K562 (cell line): Measurements from ENCODE around the gene IGIP. TPM values are rescaled to one million over a fixed set of nuclear protein-coding genes. Genes with fewer than 3 reads are reported as not detected.

Experiments used
- CBX3 ChIP-seq, 2 experiments: IDR thresholded peaks; 1 replicate in 1 of 2; 2 replicates in 1 of 2; pipeline ENCODE4 v1.6.1; 2012; ENCODE audit warnings: inconsistent platforms in 2 of 2, low read length in 2 of 2, borderline replicate concordance in 1 of 2, control low read depth in 1 of 2
- CREB3 ChIP-seq: fragments of 450-650 bp; conservative IDR thresholded peaks from 2 replicates; pipeline ENCODE4 v1.6.1; 2016; ENCODE audit warnings: missing genetic modification characterization, low read depth, mild to moderate bottlenecking, missing compliant biosample characterization, moderate library complexity
- MAZ ChIP-seq, 2 experiments: fragments of 450-650 bp in 1 of 2; sonication (generic) in 1 of 2; formaldehyde crosslinking; IDR thresholded peaks in 1 of 2; conservative IDR thresholded peaks in 1 of 2; 2 replicates each; pipeline versions ENCODE4 v1.4.0 to v1.5.0; 2020; ENCODE audit warnings: mild to moderate bottlenecking in 1 of 2, missing genetic modification reagents in 1 of 2
- RB1 ChIP-seq: fragments of 450-650 bp; IDR thresholded peaks from 2 replicates; pipeline ENCODE4 v1.6.1; 2017; ENCODE audit warnings: low read depth, mild to moderate bottlenecking
- REST ChIP-seq, 2 experiments: fragments of 450-650 bp; formaldehyde crosslinking in 1 of 2; IDR thresholded peaks; 2 replicates each; pipeline versions ENCODE4 v1.4.0 to v1.6.1; 2014 to 2020; ENCODE audit warnings: mild to moderate bottlenecking in 2 of 2, borderline replicate concordance in 1 of 2, low read depth in 1 of 2
- ZNF239 ChIP-seq: fragments of 250-450 bp; sonication (Bioruptor Pico); IDR thresholded peaks from 2 replicates; pipeline ENCODE4 v1.4.0; 2020; ENCODE audit warnings: mild to moderate bottlenecking
- polyA plus RNA-seq, 8 experiments: library from polyadenylated mRNA; depleted of rRNA in 4 of 8; stranded (reverse) in 5 of 8; unstranded in 3 of 8; fragments of >200 nt; fragmentation: Nextera tagmentation in 2 of 8; fragmentation: Illumina TruSeq in 1 of 8; extraction: Ambion mirVana in 2 of 8; extraction: Trizol in 1 of 8; gene quantifications; 2 replicates each; pipeline versions ENCODE4 v1.2.1 to v1.2.3, GENCODE V29; 2011 to 2014; ENCODE audit warnings: inconsistent platforms in 1 of 8, missing spikeins in 1 of 8
- total RNA-seq, 7 experiments: library from RNA; depleted of rRNA in 6 of 7; stranded (reverse); fragments of >200 nt in 6 of 7; fragmentation: Illumina TruSeq in 2 of 7; extraction: Trizol in 2 of 7; gene quantifications; 2 replicates each; pipeline versions ENCODE4 v1.2.1 to v1.2.3, GENCODE V29; 2011 to 2021; ENCODE audit warnings: low replicate concordance in 1 of 7

Gene IGIP
- total and polyA plus RNA-seq, 9 of the 15 experiments (the other 6 are each of a cell fraction or from before 2014, with no cell fraction given) = 0.52 to 1.6 (median 1.2) TPM

GRCh38 chr5:140157032-140157781 is 31.5 kb downstream of the IGIP start (continued):
- TF ChIP-seq CREB3 (tag) = no peak
- peak in 1 of 2 experiments; percentile 73; a peak in 2 of 4 replicates for TF ChIP-seq MAZ (CRISPR knock-in tag; conservative IDR thresholded peaks at IDR 0.05 in 1 of 2, IDR thresholded peaks at IDR 0.05 in 1 of 2)
- TF ChIP-seq CBX3 (IDR thresholded peaks at IDR 0.05; ENCODE audit: borderline replicate concordance in 1 of 2, low read length in 2 of 2) = no peak
- no peak for TF ChIP-seq ZNF239
- TF ChIP-seq RB1 = peak; percentile 65; the same call in 1 of the 2 replicates
- peak; percentile 88 for TF ChIP-seq REST (IDR thresholded peaks at IDR 0.05; ENCODE audit: borderline replicate concordance)
- TF ChIP-seq REST (CRISPR knock-in tag; IDR thresholded peaks at IDR 0.05; ENCODE audit: low read depth) = no peak
